Measurements from ENCODE around the gene CDH8. TPM values are rescaled to one million over a fixed set of nuclear protein-coding genes. Genes with fewer than 3 reads are reported as not detected.

Gene CDH8
- total RNA-seq, 1 donor from 2014 or later, result 0.69 TPM

GRCh38 chr16:62059527-62059926 is 23.3 kb upstream of the CDH8 start:
- H3K4me3 Mint-ChIP-seq, result no peak overlapping the region
- intact Hi-C loops (cut with micrococcal nuclease), result no loop called here
- ATAC-seq (ENCODE audit: low read depth) (no peak), DNase-seq (no peak)
- TF ChIP-seq CTCF (IDR thresholded peaks at IDR 0.05), result no peak
- H3K27me3 Mint-ChIP-seq, result no peaks in the 10 kb centered on the region
- no peaks in the 10 kb centered on the region for H3K4me1 Mint-ChIP-seq
- ChIA-PET POLR2A (no interaction called here), CTCF (no interaction called here)
- no peaks in the 10 kb centered on the region for H3K36me3 Mint-ChIP-seq (ENCODE audit: low read depth)
- peaks cover 3% of the 10 kb centered on the region for H3K9me3 Mint-ChIP-seq
- no peak overlapping the region for H3K27ac Mint-ChIP-seq

GRCh38 chr16:62058412-62058811 is 22.2 kb upstream of the CDH8 start:
- TF ChIP-seq CTCF (IDR thresholded peaks at IDR 0.05), result no peak
- Mint-ChIP-seq H3K4me3 (no peak overlapping the region), H3K4me1 (no peaks in the 10 kb centered on the region), H3K27me3 (no peaks in the 10 kb centered on the region), H3K27ac (no peak overlapping the region), H3K9me3 (peaks cover 3% of the 10 kb centered on the region), H3K36me3 (ENCODE audit: low read depth) (no peaks in the 10 kb centered on the region)
- ATAC-seq (ENCODE audit: low read depth) (no peak), DNase-seq (no peak)
- intact Hi-C loops (cut with micrococcal nuclease), result no loop called here
- ChIA-PET POLR2A (no interaction called here), CTCF (no interaction called here)

GRCh38 chr16:62051942-62052341 is 15.7 kb upstream of the CDH8 start:
- Mint-ChIP-seq H3K27ac (no peak overlapping the region), H3K4me1 (no peaks in the 10 kb centered on the region), H3K27me3 (no peaks in the 10 kb centered on the region), H3K4me3 (no peak overlapping the region), H3K36me3 (ENCODE audit: low read depth) (no peaks in the 10 kb centered on the region), H3K9me3 (no peaks in the 10 kb centered on the region)
- ATAC-seq (ENCODE audit: low read depth) (no peak), DNase-seq (no peak)
- POLR2A ChIA-PET, result no interaction called here
- no peak for TF ChIP-seq CTCF (IDR thresholded peaks at IDR 0.05)
- intact Hi-C loops (cut with micrococcal nuclease), result no loop called here
- CTCF ChIA-PET, result no interaction called here

- DNase-seq (no peak), ATAC-seq (ENCODE audit: low read depth) (no peak)
- no peak for TF ChIP-seq CTCF (IDR thresholded peaks at IDR 0.05)
- Mint-ChIP-seq H3K27ac (no peak overlapping the region), H3K4me3 (no peak overlapping the region), H3K36me3 (ENCODE audit: low read depth) (no peaks in the 10 kb centered on the region), H3K9me3 (no peaks in the 10 kb centered on the region), H3K4me1 (no peaks in the 10 kb centered on the region), H3K27me3 (no peaks in the 10 kb centered on the region)
- intact Hi-C loops (cut with micrococcal nuclease), result no loop called here
- POLR2A ChIA-PET, result no interaction called here
- CTCF ChIA-PET, result no interaction called here
Observed at GRCh38 chr16:62050793-62051192, 14.6 kb upstream of the CDH8 start.

- ATAC-seq (ENCODE audit: low read depth), result no peak
- POLR2A ChIA-PET, result no interaction called here
- TF ChIP-seq CTCF (IDR thresholded peaks at IDR 0.05), result no peak
- H3K4me3 Mint-ChIP-seq, result no peak overlapping the region
- intact Hi-C loops (cut with micrococcal nuclease), result no loop called here
- H3K27me3 Mint-ChIP-seq, result no peaks in the 10 kb centered on the region
- H3K9me3 Mint-ChIP-seq, result no peaks in the 10 kb centered on the region
- H3K27ac Mint-ChIP-seq, result no peak overlapping the region
- CTCF ChIA-PET, result no interaction called here
- no peaks in the 10 kb centered on the region for H3K36me3 Mint-ChIP-seq (ENCODE audit: low read depth)
- no peaks in the 10 kb centered on the region for H3K4me1 Mint-ChIP-seq
- no peak for DNase-seq
Observed at GRCh38 chr16:62046801-62047200, 10.6 kb upstream of the CDH8 start.
